ENCODE data around the gene MRPS15.

The MRPS15 gene

DNA sequence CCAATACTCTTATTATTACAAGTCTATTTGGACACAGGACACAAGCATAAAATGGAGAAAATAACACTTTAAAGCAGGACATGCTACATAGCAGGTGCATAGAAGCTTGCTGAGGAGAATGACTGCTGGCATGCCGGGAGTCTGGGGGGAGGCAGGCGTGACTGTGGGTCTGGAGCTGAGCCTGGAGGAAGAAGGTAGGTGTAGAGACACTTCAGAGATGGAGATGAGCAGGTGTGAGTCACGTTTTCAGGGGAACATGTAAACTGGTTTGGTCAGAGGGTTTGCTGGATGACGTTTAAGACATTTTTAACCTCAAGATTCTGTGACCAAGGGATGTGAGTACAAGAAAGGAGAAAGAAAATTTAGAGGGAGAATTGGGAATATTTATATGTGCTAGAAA lies 38.4 kb downstream of the MRPS15 start:
- Histone ChIP-seq H3K79me2 (ENCODE audit: control insufficient read depth, low read length) (no peaks in the 10 kb centered on the region), H4K20me1 (ENCODE audit: control insufficient read depth, insufficient read depth, low read depth, low read length) (no peaks in the 10 kb centered on the region), H3K36me3 (ENCODE audit: control insufficient read depth, low read length) (no peaks in the 10 kb centered on the region), H3F3A (ENCODE audit: control insufficient read depth, insufficient read depth) (no peaks in the 10 kb centered on the region), H3K4me1 (ENCODE audit: control insufficient read depth, low read length) (peaks cover 4% of the 10 kb centered on the region), H3K9me3 (ENCODE audit: control insufficient read depth, insufficient read depth, low read length) (no peaks in the 10 kb centered on the region), H3K27ac (ENCODE audit: low read depth, low read length) (no peak overlapping the region), H3K4me3 (ENCODE audit: low read length) (no peak overlapping the region), H3K9me2 (replicated peaks; ENCODE audit: control insufficient read depth, low read length) (no peaks in the 10 kb centered on the region), H3K27me3 (ENCODE audit: control insufficient read depth, low read length) (no peaks in the 10 kb centered on the region), H3K4me2 (ENCODE audit: low read length) (no peak overlapping the region)
- TF ChIP-seq, protein P1, sequence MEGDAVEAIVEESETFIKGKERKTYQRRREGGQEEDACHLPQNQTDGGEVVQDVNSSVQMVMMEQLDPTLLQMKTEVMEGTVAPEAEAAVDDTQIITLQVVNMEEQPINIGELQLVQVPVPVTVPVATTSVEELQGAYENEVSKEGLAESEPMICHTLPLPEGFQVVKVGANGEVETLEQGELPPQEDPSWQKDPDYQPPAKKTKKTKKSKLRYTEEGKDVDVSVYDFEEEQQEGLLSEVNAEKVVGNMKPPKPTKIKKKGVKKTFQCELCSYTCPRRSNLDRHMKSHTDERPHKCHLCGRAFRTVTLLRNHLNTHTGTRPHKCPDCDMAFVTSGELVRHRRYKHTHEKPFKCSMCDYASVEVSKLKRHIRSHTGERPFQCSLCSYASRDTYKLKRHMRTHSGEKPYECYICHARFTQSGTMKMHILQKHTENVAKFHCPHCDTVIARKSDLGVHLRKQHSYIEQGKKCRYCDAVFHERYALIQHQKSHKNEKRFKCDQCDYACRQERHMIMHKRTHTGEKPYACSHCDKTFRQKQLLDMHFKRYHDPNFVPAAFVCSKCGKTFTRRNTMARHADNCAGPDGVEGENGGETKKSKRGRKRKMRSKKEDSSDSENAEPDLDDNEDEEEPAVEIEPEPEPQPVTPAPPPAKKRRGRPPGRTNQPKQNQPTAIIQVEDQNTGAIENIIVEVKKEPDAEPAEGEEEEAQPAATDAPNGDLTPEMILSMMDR (IDR thresholded peaks at IDR 0.05; ENCODE audit: low read depth, low read length, poor library complexity, severe bottlenecking): no peak

DNA sequence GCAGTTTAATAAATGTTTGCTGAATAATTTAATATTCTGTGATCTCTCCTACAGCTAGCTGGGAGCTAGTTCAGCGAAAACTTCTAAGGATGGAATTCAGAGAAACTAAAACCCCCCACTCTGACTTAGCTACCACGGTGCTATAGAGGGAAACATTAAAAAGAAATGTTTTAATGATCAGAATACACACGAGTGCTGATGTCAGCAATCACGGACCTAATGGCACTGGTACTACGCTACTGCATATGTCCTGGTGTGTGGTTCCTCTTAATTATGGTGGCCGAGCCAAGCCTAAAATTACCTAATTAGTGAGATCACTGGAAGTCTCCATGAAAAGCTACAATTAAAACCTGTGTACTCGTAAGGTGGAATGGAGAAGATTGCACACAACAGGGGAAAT lies 42.5 kb downstream of the MRPS15 start:
- Histone ChIP-seq H3K9me2 (replicated peaks; ENCODE audit: control insufficient read depth, low read length) (no peaks in the 10 kb centered on the region), H4K20me1 (ENCODE audit: control insufficient read depth, insufficient read depth, low read depth, low read length) (no peaks in the 10 kb centered on the region), H3K79me2 (ENCODE audit: control insufficient read depth, low read length) (no peaks in the 10 kb centered on the region), H3K36me3 (ENCODE audit: control insufficient read depth, low read length) (no peaks in the 10 kb centered on the region), H3K4me3 (ENCODE audit: low read length) (no peak overlapping the region), H3K9me3 (ENCODE audit: control insufficient read depth, insufficient read depth, low read length) (no peaks in the 10 kb centered on the region), H3K27me3 (ENCODE audit: control insufficient read depth, low read length) (no peaks in the 10 kb centered on the region), H3K4me1 (ENCODE audit: control insufficient read depth, low read length) (peaks cover 25% of the 10 kb centered on the region), H3K4me2 (ENCODE audit: low read length) (no peak overlapping the region), H3F3A (ENCODE audit: control insufficient read depth, insufficient read depth) (no peaks in the 10 kb centered on the region), H3K27ac (ENCODE audit: low read depth, low read length) (no peak overlapping the region)
- TF ChIP-seq, protein P1 (IDR thresholded peaks at IDR 0.05; ENCODE audit: low read depth, low read length, poor library complexity, severe bottlenecking): no peak
- TF ChIP-seq EZH2phosphoT487 (IDR thresholded peaks at IDR 0.05; ENCODE audit: borderline replicate concordance, low read length): no peak

DNA sequence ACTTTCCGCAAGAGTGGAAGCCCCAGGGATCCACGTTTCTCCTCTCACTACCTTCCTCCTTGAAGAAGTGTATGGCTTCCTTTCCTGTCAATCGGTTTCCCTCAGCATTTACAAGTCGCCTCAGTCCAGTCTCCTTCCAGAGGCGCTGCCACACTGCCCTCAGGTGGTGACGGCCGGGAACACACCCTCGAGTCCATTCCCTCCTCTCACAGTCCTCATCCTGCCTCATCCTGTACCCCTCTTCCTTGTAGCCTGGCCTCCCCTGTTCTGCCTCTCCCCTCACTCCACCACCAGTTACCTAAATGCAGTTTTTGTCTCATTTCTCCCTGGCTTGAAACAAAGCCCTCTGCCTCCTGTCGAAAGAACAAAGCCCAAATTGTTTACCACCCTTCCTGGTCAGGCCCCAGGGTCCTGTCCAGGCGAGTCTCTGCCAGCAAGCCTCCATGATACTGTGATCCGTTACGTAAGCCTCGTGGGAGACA lies 43.3 kb downstream of the MRPS15 start:
- H3K4me2 ChIP-seq (ENCODE audit: low read length): peak overlapping the region; percentile 58
- no peaks in the 10 kb centered on the region for H3F3A ChIP-seq (ENCODE audit: control insufficient read depth, insufficient read depth)
- no peaks in the 10 kb centered on the region for H4K20me1 ChIP-seq (ENCODE audit: control insufficient read depth, insufficient read depth, low read depth, low read length)
- TF ChIP-seq, protein P1 (IDR thresholded peaks at IDR 0.05; ENCODE audit: low read depth, low read length, poor library complexity, severe bottlenecking): peak; percentile 93
- no peak for TF ChIP-seq EZH2phosphoT487 (IDR thresholded peaks at IDR 0.05; ENCODE audit: borderline replicate concordance, low read length)
- no peaks in the 10 kb centered on the region for H3K36me3 ChIP-seq (ENCODE audit: control insufficient read depth, low read length)
- H3K27ac ChIP-seq (ENCODE audit: low read depth, low read length): peak overlapping the region; percentile 22; the same call in 1 of the 2 replicates
- H3K9me3 ChIP-seq (ENCODE audit: control insufficient read depth, insufficient read depth, low read length): no peaks in the 10 kb centered on the region
- no peaks in the 10 kb centered on the region for H3K9me2 ChIP-seq (replicated peaks; ENCODE audit: control insufficient read depth, low read length)
- no peaks in the 10 kb centered on the region for H3K27me3 ChIP-seq (ENCODE audit: control insufficient read depth, low read length)
- peak overlapping the region; percentile 30 for H3K4me3 ChIP-seq (ENCODE audit: low read length)
- H3K4me1 ChIP-seq (ENCODE audit: control insufficient read depth, low read length): peaks cover 25% of the 10 kb centered on the region
- H3K79me2 ChIP-seq (ENCODE audit: control insufficient read depth, low read length): no peaks in the 10 kb centered on the region
